GM12865 (cell line): Measurements from ENCODE around the gene RELB.

Source experiments
- DNase-seq: peaks from one replicate; pipeline ENCODE4 v3.0.0; 2010; ENCODE audit warnings: low read depth
- H3K4me3 ChIP-seq: 2 replicates; pipeline ENCODE4 v1.5.1; 2011; ENCODE audit warnings: mild to moderate bottlenecking, low read depth, low read length, control low read depth
- TF ChIP-seq, protein P1 (sequence below): IDR thresholded peaks from 2 replicates; pipeline ENCODE4 v1.5.1; 2011; ENCODE audit warnings: low read length, control low read depth, low read depth, inconsistent platforms; ENCODE audit not compliant: insufficient read depth; ENCODE audit errors: missing control alignments

The RELB gene

DNA sequence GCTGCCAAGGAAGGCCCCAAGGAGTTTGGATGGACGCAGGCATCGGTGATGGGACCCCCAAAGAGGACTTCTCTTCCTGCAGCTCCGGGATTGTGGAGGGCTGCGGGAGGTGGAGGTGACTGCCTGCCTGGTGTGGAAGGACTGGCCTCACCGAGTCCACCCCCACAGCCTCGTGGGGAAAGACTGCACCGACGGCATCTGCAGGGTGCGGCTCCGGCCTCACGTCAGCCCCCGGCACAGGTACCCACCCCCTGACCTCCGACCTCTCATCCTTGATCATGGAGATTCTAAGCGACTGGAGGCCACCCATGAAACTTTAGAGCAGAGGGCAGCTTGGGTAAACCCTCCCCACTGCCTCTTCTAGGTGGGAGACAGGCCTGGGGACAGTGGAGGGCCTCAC is 20.7 kb downstream of the RELB start:
- no peak overlapping the region for H3K4me3 ChIP-seq
- TF ChIP-seq, protein P1, sequence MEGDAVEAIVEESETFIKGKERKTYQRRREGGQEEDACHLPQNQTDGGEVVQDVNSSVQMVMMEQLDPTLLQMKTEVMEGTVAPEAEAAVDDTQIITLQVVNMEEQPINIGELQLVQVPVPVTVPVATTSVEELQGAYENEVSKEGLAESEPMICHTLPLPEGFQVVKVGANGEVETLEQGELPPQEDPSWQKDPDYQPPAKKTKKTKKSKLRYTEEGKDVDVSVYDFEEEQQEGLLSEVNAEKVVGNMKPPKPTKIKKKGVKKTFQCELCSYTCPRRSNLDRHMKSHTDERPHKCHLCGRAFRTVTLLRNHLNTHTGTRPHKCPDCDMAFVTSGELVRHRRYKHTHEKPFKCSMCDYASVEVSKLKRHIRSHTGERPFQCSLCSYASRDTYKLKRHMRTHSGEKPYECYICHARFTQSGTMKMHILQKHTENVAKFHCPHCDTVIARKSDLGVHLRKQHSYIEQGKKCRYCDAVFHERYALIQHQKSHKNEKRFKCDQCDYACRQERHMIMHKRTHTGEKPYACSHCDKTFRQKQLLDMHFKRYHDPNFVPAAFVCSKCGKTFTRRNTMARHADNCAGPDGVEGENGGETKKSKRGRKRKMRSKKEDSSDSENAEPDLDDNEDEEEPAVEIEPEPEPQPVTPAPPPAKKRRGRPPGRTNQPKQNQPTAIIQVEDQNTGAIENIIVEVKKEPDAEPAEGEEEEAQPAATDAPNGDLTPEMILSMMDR, result no peak
- DNase-seq, result no peak

DNA sequence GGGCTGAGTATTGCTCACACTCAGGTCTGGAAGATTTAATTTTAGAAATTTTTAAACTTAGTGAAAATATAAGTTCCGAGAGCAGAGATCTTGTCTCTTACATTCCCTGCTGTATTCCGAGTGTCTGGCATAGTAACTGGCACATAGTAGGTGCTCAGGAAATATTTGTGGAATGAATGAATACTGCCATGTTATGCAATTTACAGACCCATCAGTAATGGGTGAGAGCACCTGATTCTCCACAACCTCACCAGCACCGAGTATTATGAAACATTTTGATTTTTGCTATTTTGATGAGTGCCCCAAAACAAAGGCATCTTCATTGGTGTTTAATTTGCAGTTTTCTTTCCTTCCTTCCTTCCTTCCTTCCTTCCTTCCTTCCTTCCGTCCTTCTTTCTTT is 21.8 kb downstream of the RELB start:
- TF ChIP-seq, protein P1, result no peak
- no peak for DNase-seq

DNA sequence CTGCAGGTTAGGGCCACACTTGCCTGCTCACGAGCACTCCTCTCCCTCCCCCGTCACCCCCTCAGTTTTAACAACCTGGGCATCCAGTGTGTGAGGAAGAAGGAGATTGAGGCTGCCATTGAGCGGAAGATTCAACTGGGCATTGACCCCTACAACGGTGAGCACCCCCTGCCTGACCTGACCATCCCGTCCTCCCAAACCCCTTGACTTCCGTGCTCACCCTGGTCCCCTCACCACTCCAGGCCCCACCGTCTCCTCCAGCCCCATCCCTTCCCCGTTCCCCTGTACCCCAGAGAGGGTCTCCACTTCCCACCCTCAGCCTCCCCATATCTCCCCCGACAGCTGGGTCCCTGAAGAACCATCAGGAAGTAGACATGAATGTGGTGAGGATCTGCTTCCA is 24.0 kb downstream of the RELB start:
- TF ChIP-seq, protein P1, result no peak
- H3K4me3 ChIP-seq, result no peak overlapping the region
- DNase-seq, result no peak

More for the DNA sequence above, 21.8 kb downstream of the RELB start:
- H3K4me3 ChIP-seq, result no peak overlapping the region

DNA sequence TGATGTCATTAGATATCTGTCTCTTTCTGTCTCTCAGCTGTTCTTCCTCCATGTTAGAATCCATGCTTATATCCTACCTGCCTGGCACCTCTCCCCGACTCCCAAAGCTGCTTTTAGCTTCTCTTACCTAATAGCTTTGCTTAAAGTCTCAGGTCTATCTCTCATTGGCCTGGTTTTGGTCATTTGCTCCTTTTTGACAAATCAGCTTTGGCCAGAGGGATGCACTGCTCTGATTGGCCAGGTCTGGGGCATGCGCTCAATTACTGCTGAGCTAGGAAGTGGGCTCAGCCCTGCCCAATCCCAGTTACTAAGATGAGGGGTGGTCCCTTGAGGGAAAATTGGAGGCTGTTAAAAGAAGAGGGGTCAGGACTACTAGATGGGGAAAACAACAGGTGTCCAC is 26.1 kb downstream of the RELB start:
- no peak for DNase-seq
- H3K4me3 ChIP-seq, result no peak overlapping the region
- TF ChIP-seq, protein P1, result no peak

DNA sequence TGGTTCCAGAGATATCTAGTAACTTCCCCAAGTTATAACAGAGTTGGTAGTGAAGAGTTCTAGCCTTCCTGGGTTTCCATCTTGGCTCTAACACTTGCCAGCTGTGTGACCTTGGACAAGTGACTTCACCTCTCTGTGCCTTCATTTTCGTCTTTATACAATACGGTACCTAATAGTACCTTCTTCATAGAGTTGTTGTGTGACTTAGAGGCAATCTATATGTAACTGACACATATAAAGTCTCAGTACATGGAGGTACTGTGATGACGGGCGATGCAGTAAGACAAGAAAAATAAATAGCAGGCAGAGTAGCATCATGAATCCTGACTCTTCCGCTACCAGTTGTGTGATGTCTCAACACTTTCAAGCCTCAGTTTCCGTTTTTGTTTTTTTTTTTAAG is 29.6 kb downstream of the RELB start:
- H3K4me3 ChIP-seq, result no peak overlapping the region
- no peak for DNase-seq
- TF ChIP-seq, protein P1, result no peak

DNA sequence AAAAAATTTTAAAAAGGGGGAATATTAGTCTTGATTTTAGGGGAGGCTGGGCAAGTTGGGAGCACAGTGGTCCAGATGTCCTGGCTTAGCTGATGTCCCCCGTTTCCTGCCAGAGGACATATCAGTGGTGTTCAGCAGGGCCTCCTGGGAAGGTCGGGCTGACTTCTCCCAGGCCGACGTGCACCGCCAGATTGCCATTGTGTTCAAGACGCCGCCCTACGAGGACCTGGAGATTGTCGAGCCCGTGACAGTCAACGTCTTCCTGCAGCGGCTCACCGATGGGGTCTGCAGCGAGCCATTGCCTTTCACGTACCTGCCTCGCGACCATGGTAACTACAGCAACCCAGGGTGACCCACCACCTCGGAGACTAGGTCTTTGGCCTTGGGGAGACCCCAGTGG is 31.2 kb downstream of the RELB start:
- DNase-seq, result no peak
- TF ChIP-seq, protein P1, result no peak
- no peak overlapping the region for H3K4me3 ChIP-seq

DNA sequence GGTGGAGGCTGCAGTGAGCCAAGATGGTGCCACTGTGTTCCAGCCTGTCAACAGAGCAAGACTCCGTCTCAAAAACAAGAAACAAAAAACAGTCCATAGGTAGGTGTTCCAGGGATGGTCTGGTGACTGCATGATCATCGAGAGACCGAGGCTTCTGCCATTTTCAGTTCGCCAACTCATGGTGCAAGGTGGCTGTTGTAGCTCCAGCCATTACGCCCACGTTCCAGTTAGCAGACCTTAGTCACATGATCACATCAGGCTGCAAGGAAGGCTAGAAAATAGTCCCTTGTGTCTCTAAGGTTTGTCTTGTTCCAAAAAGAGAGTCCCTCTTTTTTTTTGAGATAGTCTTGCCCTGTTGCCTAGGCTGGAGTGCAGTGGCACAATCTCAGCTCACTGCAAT is 34.5 kb downstream of the RELB start:
- no peak overlapping the region for H3K4me3 ChIP-seq
- TF ChIP-seq, protein P1, result no peak
- no peak for DNase-seq
